Measurements from ENCODE around the gene SCNN1G.

Gene SCNN1G

DNA sequence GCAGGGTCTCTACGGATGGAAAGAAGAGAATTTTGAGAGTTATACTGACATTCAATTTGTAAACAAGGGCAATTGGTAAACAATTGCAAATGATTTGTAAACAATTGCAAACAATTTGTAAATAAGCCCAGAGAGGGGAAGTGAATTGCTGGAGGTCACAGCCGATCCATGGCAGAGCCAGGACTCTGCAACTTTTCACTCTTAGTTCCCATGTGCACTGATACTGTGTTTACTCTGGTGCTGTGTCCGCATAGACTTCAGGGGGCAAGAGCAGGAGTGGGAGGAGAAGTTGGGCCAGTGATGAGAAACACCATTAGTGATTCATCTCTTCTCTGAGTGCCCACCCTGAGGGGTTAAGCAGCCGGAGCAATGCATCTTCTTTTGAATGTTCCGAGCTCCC is 14.0 kb downstream of the SCNN1G start:
- DNase-seq (ENCODE audit: low read depth in 2 of 2) = no peak

DNA sequence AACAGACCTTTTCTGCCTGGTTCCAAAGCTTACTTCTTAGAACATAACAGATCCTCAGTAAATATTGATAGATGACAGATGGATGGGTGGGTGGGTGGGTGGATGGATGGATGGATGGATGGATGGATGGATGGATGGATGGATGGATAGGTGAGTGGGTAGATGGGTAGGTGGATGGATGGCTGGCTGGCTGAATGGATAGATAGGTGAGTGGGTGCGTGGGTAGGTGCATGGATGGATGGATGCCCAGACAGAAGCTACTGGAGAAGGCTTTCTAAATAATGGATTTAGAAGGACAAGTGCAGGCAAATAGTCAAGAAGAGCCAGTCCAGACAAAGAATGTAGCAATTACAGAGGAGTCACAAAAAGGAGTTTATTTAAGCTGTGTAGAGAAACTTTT is 19.6 kb downstream of the SCNN1G start:
- DNase-seq (ENCODE audit: low read depth in 2 of 2) = no peak

DNA sequence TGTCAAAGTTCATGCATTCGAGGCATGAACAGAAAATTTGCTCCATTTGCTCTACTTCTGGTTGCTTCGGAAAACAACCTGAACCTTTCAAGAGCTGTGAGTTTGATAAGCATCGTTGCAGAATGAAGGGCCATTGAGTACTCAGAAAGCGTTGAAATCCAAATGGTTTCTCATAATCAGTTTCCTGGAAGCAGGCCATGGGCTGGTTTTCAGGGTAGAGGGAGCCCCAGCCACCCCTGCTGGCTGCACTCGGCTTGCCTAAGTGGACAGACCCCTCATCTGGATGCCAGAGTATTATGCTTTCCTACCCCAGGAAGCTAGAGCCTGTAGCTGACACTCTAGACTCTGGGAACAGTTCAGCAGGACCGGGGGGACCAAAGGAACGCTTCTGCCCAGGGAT is 24.4 kb downstream of the SCNN1G start:
- DNase-seq (ENCODE audit: low read depth in 2 of 2) = no peak

DNA sequence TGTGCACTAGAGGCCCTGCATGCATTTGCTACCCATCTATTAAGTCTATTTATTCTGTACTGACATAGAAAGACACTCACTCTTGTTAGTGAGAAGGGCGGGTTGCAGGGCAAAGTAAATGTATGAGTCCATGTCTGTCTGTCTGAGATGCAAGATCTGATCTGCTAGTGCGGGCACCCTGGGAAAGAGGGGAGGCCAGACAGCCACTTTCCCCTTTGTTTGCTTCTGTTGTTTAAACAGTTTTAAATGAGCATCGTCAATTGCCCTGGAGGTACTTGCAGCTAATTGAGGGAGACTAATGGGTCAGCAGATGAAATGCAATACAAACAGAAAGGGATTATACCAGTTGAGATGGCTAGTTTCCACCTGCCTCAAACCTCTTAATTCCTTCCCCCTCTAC is 24.9 kb downstream of the SCNN1G start:
- DNase-seq (ENCODE audit: low read depth in 2 of 2) = no peak

DNA sequence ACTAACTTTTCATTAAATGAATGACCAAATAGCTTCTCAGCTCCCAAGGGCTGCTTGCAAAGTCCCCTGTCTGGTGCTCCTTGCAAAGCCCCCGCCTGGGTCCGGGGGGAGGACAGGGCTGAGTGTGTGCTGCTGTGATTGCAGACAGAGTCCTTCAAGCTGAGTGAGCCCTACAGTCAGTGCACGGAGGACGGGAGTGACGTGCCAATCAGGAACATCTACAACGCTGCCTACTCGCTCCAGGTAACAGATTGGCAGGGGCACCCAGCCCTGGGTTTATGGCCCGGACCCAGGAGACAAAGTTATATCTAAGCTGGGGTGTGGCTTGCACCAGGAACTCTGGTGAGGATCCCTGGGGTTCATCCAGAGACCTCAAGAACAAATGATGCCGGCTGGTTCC is 27.1 kb downstream of the SCNN1G start:
- no peak for DNase-seq (ENCODE audit: low read depth in 2 of 2)

DNA sequence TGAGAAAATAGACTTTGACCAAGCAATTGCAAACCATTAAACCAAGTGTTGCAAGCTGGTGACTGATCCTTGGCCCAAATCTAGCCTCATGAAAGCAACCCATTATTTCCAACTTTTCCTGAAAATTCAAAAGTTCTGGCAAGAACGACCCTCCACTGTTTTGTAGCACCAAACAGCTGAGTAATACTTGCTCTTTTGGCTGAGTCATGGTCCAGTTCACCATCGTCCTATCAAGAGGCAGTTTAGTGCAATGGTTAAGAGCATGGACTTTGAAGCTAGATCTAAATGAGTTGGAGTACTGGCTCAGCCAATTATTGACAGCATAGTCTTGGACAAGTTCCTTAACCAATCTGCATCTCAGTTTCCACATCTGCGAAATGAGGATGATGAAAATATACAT is 31.3 kb downstream of the SCNN1G start:
- no peak for DNase-seq (ENCODE audit: low read depth in 2 of 2)

DNA sequence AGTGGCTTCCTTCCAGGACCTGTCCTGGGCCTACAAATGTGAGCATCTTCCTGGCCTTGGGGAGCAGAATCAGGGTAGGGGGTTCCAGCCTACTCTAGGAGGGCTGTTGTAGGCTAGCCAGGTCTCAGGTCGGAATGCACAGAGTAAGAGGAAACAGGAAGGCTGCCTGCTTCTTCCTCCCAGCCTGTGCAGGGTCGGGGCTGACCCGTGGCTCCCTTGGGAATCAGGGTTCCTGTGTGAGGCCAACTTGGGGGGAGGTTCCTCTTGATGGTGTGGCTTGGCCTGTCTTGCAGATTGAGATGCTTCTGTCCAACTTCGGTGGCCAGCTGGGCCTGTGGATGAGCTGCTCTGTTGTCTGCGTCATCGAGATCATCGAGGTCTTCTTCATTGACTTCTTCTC is 32.3 kb downstream of the SCNN1G start:
- DNase-seq (ENCODE audit: low read depth in 2 of 2) = no peak

DNA sequence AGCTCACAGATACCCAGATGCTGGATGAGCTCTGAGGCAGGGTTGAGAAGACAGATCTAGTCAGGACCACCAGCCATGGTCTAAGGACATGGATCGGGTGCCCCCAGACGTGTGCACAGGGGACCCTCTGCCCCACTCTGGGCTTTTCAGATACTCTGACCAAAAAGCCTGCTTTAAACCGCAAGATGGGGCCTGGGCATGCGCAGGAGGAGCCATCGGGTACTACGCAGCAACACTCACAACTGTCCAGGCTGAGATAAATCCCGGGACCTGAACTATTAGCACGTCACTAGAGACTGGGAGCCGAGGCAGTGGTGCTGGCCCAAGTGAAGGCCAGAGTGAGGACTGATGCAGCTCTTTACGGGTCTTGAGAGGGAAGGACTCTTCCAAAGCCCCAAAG is 32.9 kb downstream of the SCNN1G start:
- DNase-seq (ENCODE audit: low read depth in 2 of 2) = no peak

DNA sequence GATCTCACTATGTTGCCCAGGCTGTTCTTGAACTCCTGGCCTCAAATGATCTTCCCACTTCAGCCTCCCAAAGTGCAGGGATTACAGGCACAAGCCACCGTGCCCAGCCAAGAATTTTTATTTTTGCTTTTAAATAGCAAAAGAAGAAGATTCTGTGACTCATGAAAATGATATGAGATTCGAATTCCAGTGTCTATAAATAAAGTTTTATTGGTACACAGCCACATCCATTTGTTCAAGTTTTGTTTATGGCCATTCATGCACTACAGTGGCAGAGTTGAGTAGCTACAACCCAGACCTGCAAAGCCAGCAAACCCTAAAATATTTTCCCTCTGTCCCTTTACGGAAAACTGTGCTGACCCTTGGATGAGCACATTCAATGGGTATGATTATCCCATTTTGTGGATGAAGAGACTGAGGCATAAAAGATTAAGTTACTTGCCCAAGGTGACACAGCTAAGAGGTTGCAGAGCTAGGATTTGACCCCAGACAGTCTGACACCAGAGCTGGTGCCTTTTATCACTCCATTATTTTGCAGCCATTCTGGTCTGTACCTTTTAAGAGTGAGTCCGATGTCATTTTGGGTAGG is 34.2 kb downstream of the SCNN1G start:
- no peak for DNase-seq (ENCODE audit: low read depth in 2 of 2)

DNA sequence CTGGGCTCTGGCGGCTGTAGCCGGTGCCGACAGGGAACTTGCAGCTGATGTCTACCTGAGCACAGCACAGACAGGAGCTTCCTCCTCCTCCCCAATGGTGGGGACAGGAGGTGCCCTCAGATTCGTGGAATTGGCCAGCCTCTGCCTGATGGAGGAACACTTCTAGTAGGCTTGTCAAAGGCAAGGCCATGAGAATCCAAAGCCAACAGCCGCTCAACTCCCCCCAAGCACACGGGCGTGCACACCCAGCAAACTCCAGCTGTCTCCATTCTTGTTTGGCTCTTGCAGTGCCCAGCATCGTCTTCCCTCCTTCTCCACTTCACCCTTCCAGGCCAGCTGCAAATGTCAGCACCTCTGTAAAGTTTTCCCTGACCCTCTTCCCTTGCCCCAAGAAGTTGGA is 35.1 kb downstream of the SCNN1G start:
- DNase-seq (ENCODE audit: low read depth in 2 of 2) = no peak

DNA sequence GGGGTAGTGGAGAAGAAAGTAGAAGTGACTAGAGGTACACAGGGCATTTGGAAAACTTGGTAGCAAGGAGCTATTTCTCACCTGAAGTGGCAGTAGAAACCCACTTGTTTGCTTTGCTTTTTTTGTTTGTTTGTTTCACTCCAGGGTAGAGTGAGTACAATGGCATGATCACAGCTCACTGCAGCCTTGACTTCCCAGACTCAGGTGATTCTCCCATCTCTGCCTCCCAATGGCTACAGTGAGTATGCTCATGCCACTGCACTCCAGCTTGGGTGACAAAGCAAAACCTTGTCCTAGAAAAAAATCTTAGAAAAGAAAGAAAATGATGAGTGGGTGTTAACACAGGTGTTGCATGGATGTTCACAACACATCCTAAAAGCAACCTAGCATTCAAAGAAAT is 40.4 kb downstream of the SCNN1G start:
- no peak for DNase-seq (ENCODE audit: low read depth in 2 of 2)

DNA sequence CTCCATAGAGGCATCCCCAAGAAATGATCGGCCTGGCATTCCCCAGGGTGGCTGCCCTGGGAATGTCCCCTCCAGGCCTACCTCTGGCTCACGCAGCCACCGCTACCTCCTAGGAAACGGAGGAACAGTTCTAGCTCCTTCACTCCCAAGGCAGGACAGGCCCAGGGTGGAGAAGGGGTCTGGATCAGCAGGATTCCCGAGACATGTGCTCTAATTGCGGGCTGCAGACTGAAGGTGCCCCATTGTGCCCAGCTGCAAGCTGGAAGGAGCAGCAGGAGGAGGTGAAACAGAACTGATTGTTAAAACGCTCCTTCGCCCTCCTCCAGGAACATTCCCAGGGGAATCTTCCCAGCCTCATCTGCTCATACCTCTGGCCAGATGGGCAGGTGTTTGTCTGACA is 40.8 kb downstream of the SCNN1G start:
- no peak for DNase-seq (ENCODE audit: low read depth in 2 of 2)

DNA sequence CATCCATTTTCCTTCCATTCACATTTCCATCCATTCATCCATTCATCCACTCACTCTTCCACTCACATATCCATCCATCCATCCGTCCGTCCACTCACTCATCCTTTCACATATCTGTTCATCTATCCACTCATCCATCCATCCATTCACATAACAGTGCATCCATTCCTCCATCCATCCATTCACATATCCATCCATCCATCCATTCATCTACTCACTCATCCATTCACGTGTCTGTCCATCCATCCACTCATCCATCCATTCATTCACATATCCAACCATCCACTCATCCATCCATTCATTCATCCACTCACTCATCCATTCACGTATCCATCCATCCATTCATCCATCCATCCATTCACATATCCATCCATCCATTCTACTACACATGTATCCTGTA is 42.6 kb downstream of the SCNN1G start:
- no peak for DNase-seq (ENCODE audit: low read depth in 2 of 2)

DNA sequence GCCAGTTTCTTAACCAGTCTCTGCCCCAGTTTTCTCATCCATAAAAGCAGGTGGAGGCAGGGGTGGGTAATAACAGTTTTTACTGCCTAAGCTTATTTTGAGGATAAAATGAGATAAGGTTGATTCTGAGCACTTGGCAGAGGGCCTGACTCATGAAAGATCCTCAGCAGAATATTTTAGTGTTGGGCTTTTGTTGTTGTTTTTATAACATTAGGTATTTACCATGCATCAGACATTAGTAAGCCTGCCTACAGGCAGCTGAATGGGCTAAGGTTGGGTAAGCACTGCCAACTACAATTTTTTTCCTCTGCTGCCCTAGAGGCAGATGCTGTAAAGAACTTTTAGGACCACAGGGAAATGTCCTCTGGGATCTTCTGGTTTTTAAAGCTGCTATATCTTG is 43.1 kb downstream of the SCNN1G start:
- DNase-seq (ENCODE audit: low read depth in 2 of 2) = no peak

DNA sequence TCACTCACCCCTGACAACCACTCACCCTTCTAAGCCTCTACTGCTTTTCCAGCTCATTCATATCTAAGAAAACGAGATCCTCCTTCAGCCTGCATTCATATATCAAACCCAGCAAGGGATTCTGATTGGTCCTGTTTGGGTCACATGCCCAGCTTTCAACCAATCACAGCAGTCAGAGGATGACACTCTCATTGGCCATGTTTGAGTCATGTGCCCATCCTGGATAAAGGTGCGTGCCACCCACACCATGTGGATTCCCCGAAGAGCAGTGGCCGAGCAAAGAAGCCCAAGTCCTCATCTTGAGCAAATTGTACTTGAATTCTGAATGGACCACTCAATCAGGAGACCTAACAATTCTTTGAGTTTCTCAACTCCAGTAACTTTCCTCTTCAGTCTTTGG is 45.0 kb downstream of the SCNN1G start:
- DNase-seq (ENCODE audit: low read depth in 2 of 2) = no peak

DNA sequence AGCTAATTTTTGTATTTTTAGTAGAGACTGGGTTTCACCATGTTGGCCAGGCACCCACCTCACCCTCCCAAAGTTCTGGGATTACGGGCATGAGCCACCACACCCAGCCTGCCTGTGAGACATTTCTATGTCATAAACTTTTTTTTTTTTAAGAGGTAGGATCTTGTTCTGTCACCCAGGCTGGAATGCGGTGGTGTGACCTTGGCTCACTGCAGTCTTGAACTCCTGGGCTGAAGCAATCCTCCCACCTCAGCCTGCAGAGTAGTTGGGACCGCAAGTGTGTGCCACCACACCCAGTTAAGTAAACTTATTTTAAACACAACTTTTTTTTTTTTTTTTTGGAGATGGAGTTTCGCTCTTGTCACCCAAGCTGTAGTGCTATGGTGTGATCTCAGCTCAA is 47.2 kb downstream of the SCNN1G start:
- no peak for DNase-seq (ENCODE audit: low read depth in 2 of 2)

DNA sequence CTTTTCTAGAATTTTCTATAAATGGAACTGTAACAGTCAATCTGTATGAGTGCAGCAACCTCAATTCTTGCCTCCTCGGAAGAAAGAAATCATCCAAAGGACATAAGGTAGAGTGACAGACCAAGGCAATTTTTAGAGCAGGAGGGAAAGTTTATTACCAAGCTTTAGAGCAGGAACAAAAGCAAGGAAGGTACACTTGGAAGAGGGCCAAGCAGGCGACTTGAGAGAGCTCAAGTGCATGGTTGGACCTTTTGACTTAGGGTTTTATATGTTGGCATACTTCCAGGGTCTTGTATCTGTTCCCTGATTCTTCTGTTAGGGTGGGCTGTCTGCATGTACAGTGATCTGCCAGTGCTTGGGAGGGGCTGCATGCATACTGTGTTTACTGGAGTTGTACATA is 50.3 kb downstream of the SCNN1G start:
- DNase-seq (ENCODE audit: low read depth in 2 of 2) = no peak

DNA sequence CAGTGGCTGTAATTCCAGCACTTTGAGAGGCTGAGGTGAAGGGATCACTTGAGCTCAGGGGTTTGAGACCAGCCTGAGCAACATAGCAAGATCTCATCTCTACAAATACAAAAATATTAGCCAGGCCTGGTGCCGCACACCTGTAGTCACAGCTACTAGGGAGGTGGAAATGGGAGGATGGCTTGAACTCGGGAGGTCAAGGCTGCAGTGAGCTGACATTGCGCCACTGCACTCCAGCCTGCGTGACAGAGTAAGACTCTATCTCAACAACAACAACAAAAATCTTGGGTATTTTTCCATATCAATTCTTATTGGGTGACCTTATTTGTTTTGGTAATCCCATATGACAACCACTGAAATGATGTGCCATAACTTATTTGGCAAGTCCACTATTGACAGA is 52.6 kb downstream of the SCNN1G start:
- DNase-seq (ENCODE audit: low read depth in 2 of 2) = no peak

DNA sequence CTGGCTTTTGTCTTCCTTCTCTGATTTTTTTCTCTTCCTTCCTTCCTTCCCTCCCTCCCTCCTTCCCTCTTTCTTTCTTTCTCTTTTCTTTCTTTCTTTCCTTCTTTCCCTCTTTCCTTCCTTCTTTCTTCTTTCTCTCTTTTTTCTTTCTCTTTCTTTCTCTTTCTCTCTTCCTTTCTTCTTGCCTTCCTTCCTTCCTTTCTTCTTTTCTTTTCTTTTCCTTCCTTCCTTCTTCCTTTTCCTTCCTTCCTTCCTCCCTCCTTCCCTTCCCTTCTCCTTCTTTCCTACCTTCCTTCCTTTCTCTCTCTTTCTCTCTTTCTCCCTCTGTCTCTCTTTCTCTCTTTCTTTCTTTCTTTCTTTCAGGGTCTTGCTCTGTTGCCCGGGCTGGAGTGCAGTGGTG is 54.4 kb downstream of the SCNN1G start:
- DNase-seq (ENCODE audit: low read depth in 2 of 2) = no peak

DNA sequence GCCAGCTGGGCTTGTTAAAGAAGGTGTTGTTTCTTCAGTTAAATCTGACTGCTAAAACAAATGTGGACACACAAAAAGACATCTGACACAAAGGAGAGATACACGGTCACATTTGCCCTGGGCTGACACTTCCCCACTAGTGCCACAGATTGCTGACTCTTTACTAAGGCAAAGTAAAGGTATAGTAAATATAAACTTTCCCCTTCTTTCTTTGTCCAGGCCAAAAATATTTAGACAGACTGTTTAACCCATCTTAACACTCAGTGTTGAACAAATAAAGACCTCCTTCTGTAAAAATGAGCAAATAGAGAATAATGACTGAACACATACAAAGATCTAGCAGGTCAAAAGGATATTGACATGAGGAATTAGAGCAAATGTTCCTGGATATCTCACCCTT is 58.4 kb downstream of the SCNN1G start:
- no peak for DNase-seq (ENCODE audit: low read depth in 2 of 2)

DNA sequence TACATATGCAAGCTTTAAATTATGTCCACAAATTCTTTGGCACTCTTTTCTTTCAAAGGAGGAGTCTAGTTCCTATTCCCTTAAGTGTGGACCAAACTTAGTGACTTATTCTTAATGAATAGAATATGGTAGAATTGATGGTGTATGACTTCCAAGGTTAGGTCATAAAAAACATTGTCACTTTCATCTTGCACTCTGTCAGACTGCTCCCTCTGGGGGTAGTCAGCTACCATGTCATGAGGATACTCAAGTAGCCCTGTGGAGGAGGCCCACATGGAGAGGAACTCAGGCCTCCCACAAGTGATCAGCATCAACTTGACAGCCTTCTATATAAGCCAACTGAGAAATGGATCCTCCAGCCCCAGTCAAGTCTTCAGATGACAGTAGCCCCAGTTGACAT is 61.6 kb downstream of the SCNN1G start:
- DNase-seq (ENCODE audit: low read depth in 2 of 2) = no peak

DNA sequence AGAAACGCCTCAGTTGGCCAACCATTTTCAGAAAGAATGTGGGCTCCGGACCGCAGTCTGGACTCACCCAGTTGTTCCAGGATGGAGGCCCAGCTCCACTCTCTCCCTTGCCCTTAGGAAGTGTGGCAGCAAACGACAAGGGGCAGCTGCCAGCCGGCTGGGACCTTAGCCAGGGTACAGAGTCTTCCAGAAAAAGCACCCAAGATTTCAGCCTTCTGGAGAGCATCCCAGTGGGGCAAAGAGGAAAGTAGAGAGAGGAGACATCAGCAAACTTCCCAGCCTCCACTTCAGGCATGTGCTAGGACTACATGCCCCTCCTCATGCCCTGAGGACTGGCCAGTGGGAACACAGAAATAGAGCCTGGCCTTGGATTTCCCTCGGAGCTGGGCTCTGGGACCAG is 62.7 kb downstream of the SCNN1G start:
- no peak for DNase-seq (ENCODE audit: low read depth in 2 of 2)

DNA sequence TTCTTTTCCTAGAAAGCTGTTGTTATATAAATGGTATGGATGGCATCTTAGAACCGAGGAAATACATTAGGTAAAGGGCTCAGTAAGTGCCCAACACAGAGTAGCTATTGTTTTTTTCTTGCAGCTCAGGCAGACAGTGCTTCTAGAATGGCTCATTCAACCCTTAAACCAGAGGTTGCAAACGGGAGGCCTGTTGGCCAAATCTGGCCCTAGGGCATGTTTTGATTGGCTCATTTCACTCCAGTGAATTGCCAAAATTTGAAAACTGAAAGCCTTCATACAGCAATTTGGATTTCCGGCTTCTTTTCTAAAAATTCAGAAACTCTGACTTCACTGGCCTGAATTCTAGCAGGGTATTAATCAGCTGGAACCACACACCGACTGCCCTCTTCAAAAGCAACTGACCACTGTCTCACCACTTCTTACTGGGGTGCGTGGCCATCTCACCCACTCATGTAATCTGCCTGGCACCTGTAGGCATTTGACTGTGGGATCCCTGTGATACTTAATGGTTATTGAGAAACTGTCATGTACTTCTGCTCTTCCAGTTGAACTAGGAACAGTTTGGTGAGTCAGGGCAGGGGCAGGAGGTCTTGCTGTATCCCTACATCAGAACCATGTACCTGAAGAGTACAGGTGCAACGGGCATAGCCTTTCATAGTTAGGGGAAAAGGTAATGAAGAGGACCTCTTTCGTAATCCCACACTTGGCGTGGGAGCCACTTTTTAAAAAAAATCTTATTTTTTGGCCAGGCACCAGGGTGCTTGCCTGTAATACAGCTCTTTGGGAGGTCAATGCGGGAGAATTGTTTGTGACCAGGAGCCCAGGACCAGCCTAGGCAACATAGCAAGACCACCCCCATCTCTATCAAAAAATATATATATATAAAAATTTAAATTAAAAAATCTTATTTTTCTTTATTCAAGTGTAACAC is 66.0 kb downstream of the SCNN1G start:
- no peak for DNase-seq (ENCODE audit: low read depth in 2 of 2)

DNA sequence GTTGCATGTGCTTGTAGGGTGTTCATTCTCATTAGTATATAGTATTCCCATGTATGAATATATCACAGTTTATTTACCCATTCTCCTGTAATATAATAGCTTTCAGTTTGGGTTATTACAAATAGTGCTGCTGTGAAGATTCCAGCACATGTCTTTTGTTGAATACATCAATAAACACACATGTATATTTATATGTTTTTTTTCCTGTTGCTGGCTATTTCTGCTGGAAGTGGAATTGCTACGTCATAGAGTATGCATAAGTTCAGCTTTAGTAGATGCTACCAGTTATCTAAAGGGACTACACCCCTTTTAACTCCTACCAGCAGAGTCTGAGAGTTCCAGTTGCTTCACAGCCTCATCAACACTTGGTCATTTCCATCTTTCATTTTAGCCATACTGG is 67.3 kb downstream of the SCNN1G start:
- DNase-seq (ENCODE audit: low read depth in 2 of 2) = no peak
